ENCODE measurements around the gene STPG1.

Gene STPG1

DNA sequence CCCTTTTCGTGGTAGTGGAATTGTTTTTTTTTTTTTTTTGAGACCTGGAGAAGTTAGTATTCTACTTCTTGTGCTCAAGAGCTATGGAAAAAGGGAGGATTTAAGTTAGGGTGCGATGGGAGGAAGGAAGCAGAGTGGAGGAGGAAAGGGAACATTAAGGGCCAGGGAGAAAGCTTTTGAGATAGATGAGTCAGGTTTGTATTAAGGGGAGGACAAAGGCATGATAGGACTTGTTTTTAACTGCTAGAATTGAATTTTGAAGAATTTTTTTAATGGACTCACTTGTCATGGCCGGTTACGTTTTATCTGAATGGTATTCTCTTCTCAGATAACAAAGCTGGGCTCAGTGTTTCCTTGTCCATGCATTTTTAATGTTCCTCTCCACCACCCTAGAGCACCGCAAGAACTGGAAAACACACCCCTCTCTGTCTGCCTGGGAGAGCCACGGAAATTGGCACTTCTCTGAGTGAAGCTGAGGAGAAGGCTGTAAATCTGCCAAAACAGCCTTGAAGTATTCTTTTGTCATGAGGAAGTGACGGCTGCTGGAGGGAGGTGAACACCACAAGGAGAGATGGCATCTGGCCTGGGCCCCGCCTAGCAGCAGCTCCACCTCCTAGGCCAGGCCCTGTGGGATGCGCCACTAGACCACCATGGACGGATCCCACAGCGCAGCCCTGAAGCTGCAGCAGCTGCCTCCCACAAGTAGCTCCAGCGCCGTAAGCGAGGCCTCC is 5.5 kb upstream of the STPG1 start:
- TF ChIP-seq ZNF274 (IDR thresholded peaks at IDR 0.05; ENCODE audit: low read depth, low read length) (no peak), YY1 (IDR thresholded peaks at IDR 0.05; ENCODE audit: insufficient read depth, insufficient read length) (no peak), SUZ12 (IDR thresholded peaks at IDR 0.05; ENCODE audit: extremely low read depth, insufficient read depth, insufficient read length) (no peak)
- Histone ChIP-seq H3K9ac (ENCODE audit: insufficient read length, low read depth) (no peak overlapping the region), H3K9me3 (ENCODE audit: insufficient read depth, low read length) (no peaks in the 10 kb centered on the region), H3K36me3 (ENCODE audit: insufficient read depth, insufficient read length, low read length) (no peaks in the 10 kb centered on the region), H3K4me3 (ENCODE audit: insufficient read length, low read depth) (no peak overlapping the region), H3K27me3 (ENCODE audit: insufficient read depth, insufficient read length) (no peaks in the 10 kb centered on the region), H3K4me1 (ENCODE audit: insufficient read depth, insufficient read length) (peaks cover 12% of the 10 kb centered on the region)
- DNase-seq (ENCODE audit: low read depth, low spot score): no peak

- H3K9me3 ChIP-seq (ENCODE audit: insufficient read depth, low read length): no peaks in the 10 kb centered on the region
- DNase-seq (ENCODE audit: low read depth, low spot score): no peak
- TF ChIP-seq SUZ12 (IDR thresholded peaks at IDR 0.05; ENCODE audit: extremely low read depth, insufficient read depth, insufficient read length): no peak
- no peak for TF ChIP-seq YY1 (IDR thresholded peaks at IDR 0.05; ENCODE audit: insufficient read depth, insufficient read length)
- no peak for TF ChIP-seq ZNF274 (IDR thresholded peaks at IDR 0.05; ENCODE audit: low read depth, low read length)
- H3K4me1 ChIP-seq (ENCODE audit: insufficient read depth, insufficient read length): peaks cover 10% of the 10 kb centered on the region
- no peak overlapping the region for H3K4me3 ChIP-seq (ENCODE audit: insufficient read length, low read depth)
- H3K9ac ChIP-seq (ENCODE audit: insufficient read length, low read depth): no peak overlapping the region
- no peaks in the 10 kb centered on the region for H3K27me3 ChIP-seq (ENCODE audit: insufficient read depth, insufficient read length)
- H3K36me3 ChIP-seq (ENCODE audit: insufficient read depth, insufficient read length, low read length): no peaks in the 10 kb centered on the region
Observed at GRCh38 chr1:24417681-24418080, 4.1 kb upstream of the STPG1 start.

- Histone ChIP-seq H3K4me3 (ENCODE audit: insufficient read length, low read depth) (no peak overlapping the region), H3K9me3 (ENCODE audit: insufficient read depth, low read length) (no peaks in the 10 kb centered on the region), H3K9ac (ENCODE audit: insufficient read length, low read depth) (no peak overlapping the region), H3K4me1 (ENCODE audit: insufficient read depth, insufficient read length) (peaks cover 10% of the 10 kb centered on the region), H3K36me3 (ENCODE audit: insufficient read depth, insufficient read length, low read length) (no peaks in the 10 kb centered on the region), H3K27me3 (ENCODE audit: insufficient read depth, insufficient read length) (no peaks in the 10 kb centered on the region)
- TF ChIP-seq YY1 (IDR thresholded peaks at IDR 0.05; ENCODE audit: insufficient read depth, insufficient read length) (no peak), ZNF274 (IDR thresholded peaks at IDR 0.05; ENCODE audit: low read depth, low read length) (no peak), SUZ12 (IDR thresholded peaks at IDR 0.05; ENCODE audit: extremely low read depth, insufficient read depth, insufficient read length) (no peak)
- no peak for DNase-seq (ENCODE audit: low read depth, low spot score)
Observed at GRCh38 chr1:24416666-24417391, 3.2 kb upstream of the STPG1 start.

- no peak for DNase-seq (ENCODE audit: low read depth, low spot score)
- Histone ChIP-seq H3K36me3 (ENCODE audit: insufficient read depth, insufficient read length, low read length) (no peaks in the 10 kb centered on the region), H3K9ac (ENCODE audit: insufficient read length, low read depth) (peak overlapping the region; percentile 63), H3K4me3 (ENCODE audit: insufficient read length, low read depth) (peak overlapping the region; percentile 63), H3K27me3 (ENCODE audit: insufficient read depth, insufficient read length) (no peaks in the 10 kb centered on the region), H3K4me1 (ENCODE audit: insufficient read depth, insufficient read length) (peaks cover 10% of the 10 kb centered on the region), H3K9me3 (ENCODE audit: insufficient read depth, low read length) (no peaks in the 10 kb centered on the region)
- no peak for TF ChIP-seq SUZ12 (IDR thresholded peaks at IDR 0.05; ENCODE audit: extremely low read depth, insufficient read depth, insufficient read length)
- no peak for TF ChIP-seq ZNF274 (IDR thresholded peaks at IDR 0.05; ENCODE audit: low read depth, low read length)
- no peak for TF ChIP-seq YY1 (IDR thresholded peaks at IDR 0.05; ENCODE audit: insufficient read depth, insufficient read length)
Observed at GRCh38 chr1:24415910-24416665, 2.5 kb upstream of the STPG1 start.

- no peaks in the 10 kb centered on the region for H3K36me3 ChIP-seq (ENCODE audit: insufficient read depth, insufficient read length, low read length)
Observed at GRCh38 chr1:24415334-24415909, 1.8 kb upstream of the STPG1 start, which contains the start of gene NIPAL3. Gene NIPAL3 (plus strand): TSS chr1:24415802. CDS start chr1:24419548, 3,746 bp downstream.

DNA sequence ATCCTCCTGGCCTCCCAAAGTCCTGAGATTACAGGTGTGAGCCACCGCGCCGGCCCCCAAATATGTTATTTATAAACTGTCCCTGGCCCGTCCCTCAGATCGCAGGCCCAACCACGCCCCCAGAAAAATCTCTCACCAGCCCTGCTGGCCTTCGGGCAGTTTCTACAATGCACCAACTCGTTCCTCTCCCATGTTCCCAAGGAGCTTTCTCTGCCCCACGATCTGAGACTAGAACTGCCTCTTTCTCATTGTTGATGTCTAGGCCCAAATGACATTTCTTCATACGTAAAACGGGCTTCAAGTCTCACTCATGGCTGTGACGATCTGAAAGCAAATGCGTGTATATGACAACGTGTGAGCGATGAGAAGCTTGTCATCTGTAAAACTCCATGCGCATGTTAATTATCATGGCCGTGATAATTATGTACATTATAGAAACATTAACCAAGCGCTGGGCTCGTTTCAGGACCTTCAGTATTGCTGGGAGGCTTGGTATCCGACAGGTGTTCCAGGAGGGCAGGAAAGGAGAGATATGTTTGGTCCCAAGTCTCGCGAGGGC is 1.3 kb upstream of the STPG1 start:
- Histone ChIP-seq H3K9ac (ENCODE audit: insufficient read length, low read depth) (peak overlapping the region; percentile 70), H3K9me3 (ENCODE audit: insufficient read depth, low read length) (no peaks in the 10 kb centered on the region), H3K4me3 (ENCODE audit: insufficient read length, low read depth) (peak overlapping the region; percentile 63), H3K36me3 (ENCODE audit: insufficient read depth, insufficient read length, low read length) (peaks cover 2% of the 10 kb centered on the region), H3K27me3 (ENCODE audit: insufficient read depth, insufficient read length) (no peaks in the 10 kb centered on the region), H3K4me1 (ENCODE audit: insufficient read depth, insufficient read length) (peaks cover 10% of the 10 kb centered on the region)
- TF ChIP-seq ZNF274 (IDR thresholded peaks at IDR 0.05; ENCODE audit: low read depth, low read length): no peak
- TF ChIP-seq YY1 (IDR thresholded peaks at IDR 0.05; ENCODE audit: insufficient read depth, insufficient read length): no peak
- no peak for TF ChIP-seq SUZ12 (IDR thresholded peaks at IDR 0.05; ENCODE audit: extremely low read depth, insufficient read depth, insufficient read length)
- no peak for DNase-seq (ENCODE audit: low read depth, low spot score)

More at GRCh38 chr1:24415334-24415909, 1.8 kb upstream of the STPG1 start, which contains the start of gene NIPAL3:
- peak within 1 kb of the TSS; percentile 63 for H3K4me3 ChIP-seq (ENCODE audit: insufficient read length, low read depth)
- peak; percentile 100 for DNase-seq (ENCODE audit: low read depth, low spot score)
- H3K9me3 ChIP-seq (ENCODE audit: insufficient read depth, low read length): no peaks in the 10 kb centered on the region
- no peak for TF ChIP-seq ZNF274 (IDR thresholded peaks at IDR 0.05; ENCODE audit: low read depth, low read length)
- TF ChIP-seq YY1 (IDR thresholded peaks at IDR 0.05; ENCODE audit: insufficient read depth, insufficient read length): no peak
- TF ChIP-seq SUZ12 (IDR thresholded peaks at IDR 0.05; ENCODE audit: extremely low read depth, insufficient read depth, insufficient read length): no peak
- H3K4me1 ChIP-seq (ENCODE audit: insufficient read depth, insufficient read length): peaks cover 10% of the 10 kb centered on the region
- peak within 1 kb of the TSS; percentile 70 for H3K9ac ChIP-seq (ENCODE audit: insufficient read length, low read depth)
- no peaks in the 10 kb centered on the region for H3K27me3 ChIP-seq (ENCODE audit: insufficient read depth, insufficient read length)

Data from NT2/D1 (cell line).